BE2C (cell line): Measurements from ENCODE around the gene ITGA1.

Experiments
- DNase-seq: peaks from one replicate; pipeline ENCODE4 v3.0.0-alpha.2; 2020
- H3K27me3 ChIP-seq: fragments of 250-450 bp; sonication (Bioruptor Pico); 2 replicates; pipeline ENCODE4 v1.5.1; 2020; ENCODE audit warnings: mild to moderate bottlenecking
- H3K36me3 ChIP-seq: fragments of 250-450 bp; sonication (Bioruptor Pico); 2 replicates; pipeline ENCODE4 v1.5.1; 2020; ENCODE audit warnings: mild to moderate bottlenecking
- H3K4me1 ChIP-seq: fragments of 250-450 bp; sonication (Bioruptor Pico); 2 replicates; pipeline ENCODE4 v1.5.1; 2020
- H3K4me3 ChIP-seq: 2 replicates; pipeline ENCODE4 v1.5.1; 2011; ENCODE audit warnings: low read depth, low read length
- H3K9me3 ChIP-seq: fragments of 250-450 bp; sonication (Bioruptor Pico); 2 replicates; pipeline ENCODE4 v1.5.1; 2020
- CTCF ChIP-seq: IDR thresholded peaks from 2 replicates; pipeline ENCODE4 v1.5.1; 2012; ENCODE audit warnings: mild to moderate bottlenecking, low read depth, low read length

The ITGA1 gene

DNA sequence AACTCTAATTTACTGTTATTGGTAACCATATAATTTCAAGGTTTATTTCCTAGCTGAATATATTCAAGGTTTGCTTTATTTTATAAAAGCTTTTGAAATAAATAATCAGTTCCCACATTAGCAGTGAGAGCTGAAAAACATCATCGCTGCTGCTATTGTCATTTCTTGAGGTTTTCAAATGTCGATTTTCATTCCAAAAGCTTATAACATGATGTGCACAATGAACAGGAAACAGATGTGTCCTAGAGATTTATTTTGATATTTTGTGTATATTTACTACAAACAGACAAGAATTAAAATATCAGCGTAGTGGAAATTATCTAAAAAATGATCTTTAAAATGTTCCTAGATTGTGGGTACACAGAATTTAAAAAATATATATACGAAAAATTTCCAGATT is 10.5 kb upstream of the ITGA1 start:
- Histone ChIP-seq H3K36me3 (no peaks in the 10 kb centered on the region), H3K27me3 (no peaks in the 10 kb centered on the region), H3K9me3 (no peaks in the 10 kb centered on the region), H3K4me3 (no peak overlapping the region), H3K4me1 (no peaks in the 10 kb centered on the region; the same call in 1 of the 2 replicates)
- DNase-seq = no peak
- no peak for TF ChIP-seq CTCF

GRCh38 chr5:52778781-52779180 is 8.9 kb upstream of the ITGA1 start:
- H3K36me3 ChIP-seq = no peaks in the 10 kb centered on the region
- no peaks in the 10 kb centered on the region for H3K27me3 ChIP-seq
- no peak for TF ChIP-seq CTCF
- DNase-seq = no peak
- H3K4me1 ChIP-seq = peaks cover 7% of the 10 kb centered on the region
- H3K9me3 ChIP-seq = no peaks in the 10 kb centered on the region
- no peak overlapping the region for H3K4me3 ChIP-seq

- H3K4me3 ChIP-seq = no peak overlapping the region
- peaks cover 7% of the 10 kb centered on the region for H3K4me1 ChIP-seq
- no peaks in the 10 kb centered on the region for H3K36me3 ChIP-seq
- no peak for TF ChIP-seq CTCF
- no peaks in the 10 kb centered on the region for H3K27me3 ChIP-seq
- DNase-seq = no peak
- no peaks in the 10 kb centered on the region for H3K9me3 ChIP-seq
These were observed 8.5 kb upstream of the ITGA1 start for GRCh38 chr5:52779213-52779612.

GRCh38 chr5:52783226-52783959 is 4.3 kb upstream of the ITGA1 start:
- Histone ChIP-seq H3K4me1 (peaks cover 7% of the 10 kb centered on the region), H3K4me3 (no peak overlapping the region)
- DNase-seq = peak; percentile 20

GRCh38 chr5:52784737-52785136 is 3.0 kb upstream of the ITGA1 start:
- H3K9me3 ChIP-seq = no peaks in the 10 kb centered on the region
- no peak overlapping the region for H3K4me3 ChIP-seq
- peaks cover 7% of the 10 kb centered on the region for H3K4me1 ChIP-seq
- no peaks in the 10 kb centered on the region for H3K27me3 ChIP-seq
- DNase-seq = no peak
- TF ChIP-seq CTCF = no peak
- no peaks in the 10 kb centered on the region for H3K36me3 ChIP-seq

More at GRCh38 chr5:52783226-52783959, 4.3 kb upstream of the ITGA1 start:
- Histone ChIP-seq H3K27me3 (no peaks in the 10 kb centered on the region), H3K9me3 (no peaks in the 10 kb centered on the region), H3K36me3 (no peaks in the 10 kb centered on the region)
- TF ChIP-seq CTCF = no peak

- no peaks in the 10 kb centered on the region for H3K36me3 ChIP-seq
- no peak overlapping the region for H3K4me3 ChIP-seq
These were observed 1.3 kb upstream of the ITGA1 start for GRCh38 chr5:52786391-52786790.

More at GRCh38 chr5:52786391-52786790, 1.3 kb upstream of the ITGA1 start:
- no peak for TF ChIP-seq CTCF
- Histone ChIP-seq H3K4me1 (peaks cover 14% of the 10 kb centered on the region), H3K27me3 (no peaks in the 10 kb centered on the region), H3K9me3 (no peaks in the 10 kb centered on the region)
- no peak for DNase-seq
